SJCRH30 (cell line): ENCODE results near the gene RASGEF1C. TPM values are rescaled to one million over a fixed set of nuclear protein-coding genes. Genes with fewer than 3 reads are reported as not detected.

Source experiments
- DNase-seq, 2 experiments: peaks; one replicate each; pipeline ENCODE4 v3.0.0-alpha.2; 2015 to 2020
- H3K27ac ChIP-seq: fragments of 250-450 bp; sonication (Bioruptor Pico); 2 replicates; pipeline ENCODE4 v1.5.1; 2020; ENCODE audit warnings: mild to moderate bottlenecking, moderate library complexity
- H3K27me3 ChIP-seq: fragments of 250-450 bp; sonication (Bioruptor Pico); 2 replicates; pipeline ENCODE4 v1.5.1; 2020; ENCODE audit warnings: mild to moderate bottlenecking, moderate library complexity
- H3K36me3 ChIP-seq: fragments of 250-450 bp; sonication (Bioruptor Pico); 2 replicates; pipeline ENCODE4 v1.5.1; 2020; ENCODE audit warnings: mild to moderate bottlenecking, moderate library complexity
- H3K4me1 ChIP-seq: fragments of 250-450 bp; sonication (Bioruptor Pico); 2 replicates; pipeline ENCODE4 v1.5.1; 2020; ENCODE audit warnings: mild to moderate bottlenecking, moderate library complexity
- H3K4me3 ChIP-seq: fragments of 250-450 bp; sonication (Bioruptor Pico); 2 replicates; pipeline ENCODE4 v1.5.1; 2020; ENCODE audit warnings: mild to moderate bottlenecking, moderate library complexity
- H3K9me3 ChIP-seq: fragments of 250-450 bp; sonication (Bioruptor Pico); replicated peaks from 2 replicates; pipeline ENCODE4 v1.5.1; 2020; ENCODE audit warnings: mild to moderate bottlenecking, moderate library complexity
- total RNA-seq: library from RNA; depleted of rRNA; stranded (reverse); fragments of >200 nt; shearing (Covaris generic); gene quantifications from 2 replicates; pipeline ENCODE4 v1.2.3, GENCODE V29; 2014

Gene RASGEF1C
- total RNA-seq, 1 experiment from 2014 or later = not detected

DNA sequence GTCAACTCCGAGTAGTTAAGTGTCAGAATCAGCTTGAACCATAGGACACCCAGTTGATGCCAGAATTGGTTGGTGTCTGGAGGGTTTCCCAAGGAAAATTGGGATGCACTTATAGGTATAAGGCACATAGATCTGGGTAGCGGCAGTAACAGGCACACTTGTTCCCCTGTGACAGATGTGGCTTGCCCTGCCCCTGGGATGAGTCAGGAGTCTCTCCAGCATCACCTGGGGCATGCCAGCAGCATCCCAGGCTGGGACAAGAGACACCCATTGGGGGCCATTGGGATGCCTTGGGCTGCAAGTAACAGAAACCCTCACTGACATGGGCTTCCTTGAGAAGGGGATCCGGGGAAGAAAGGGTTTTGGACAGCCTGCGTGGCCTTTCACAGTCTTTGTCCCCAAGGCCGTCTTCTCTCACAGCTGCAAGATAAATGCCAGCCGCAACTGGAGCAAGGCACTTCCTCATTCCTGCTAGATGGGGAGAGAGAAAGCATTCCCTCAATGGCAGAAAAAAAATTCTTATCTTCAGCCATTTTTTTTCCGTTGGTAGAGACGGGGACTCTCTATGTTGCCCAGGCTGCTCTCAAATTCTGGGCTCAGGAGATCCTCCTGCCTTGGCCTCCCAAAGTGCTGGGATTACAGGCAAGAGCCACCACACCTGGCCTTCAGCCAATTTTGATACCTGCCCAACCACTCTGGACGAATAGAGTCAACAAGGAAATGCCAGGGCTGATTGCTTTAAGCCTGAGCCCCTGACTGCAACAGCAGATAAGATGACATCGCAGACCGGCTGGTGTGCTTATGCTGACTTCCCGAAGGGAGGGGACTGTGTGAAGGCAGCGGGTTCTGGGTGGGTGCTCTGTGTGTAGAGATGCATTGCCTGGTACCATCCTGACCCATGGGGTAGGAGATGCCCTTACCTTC, 124.1 kb downstream of the RASGEF1C start:
- H3K27ac ChIP-seq = no peak overlapping the region
- no peaks in the 10 kb centered on the region for H3K27me3 ChIP-seq
- H3K4me1 ChIP-seq = no peaks in the 10 kb centered on the region
- H3K36me3 ChIP-seq = no peaks in the 10 kb centered on the region
- H3K9me3 ChIP-seq = no peaks in the 10 kb centered on the region
- DNase-seq = no peak
- H3K4me3 ChIP-seq = no peak overlapping the region

DNA sequence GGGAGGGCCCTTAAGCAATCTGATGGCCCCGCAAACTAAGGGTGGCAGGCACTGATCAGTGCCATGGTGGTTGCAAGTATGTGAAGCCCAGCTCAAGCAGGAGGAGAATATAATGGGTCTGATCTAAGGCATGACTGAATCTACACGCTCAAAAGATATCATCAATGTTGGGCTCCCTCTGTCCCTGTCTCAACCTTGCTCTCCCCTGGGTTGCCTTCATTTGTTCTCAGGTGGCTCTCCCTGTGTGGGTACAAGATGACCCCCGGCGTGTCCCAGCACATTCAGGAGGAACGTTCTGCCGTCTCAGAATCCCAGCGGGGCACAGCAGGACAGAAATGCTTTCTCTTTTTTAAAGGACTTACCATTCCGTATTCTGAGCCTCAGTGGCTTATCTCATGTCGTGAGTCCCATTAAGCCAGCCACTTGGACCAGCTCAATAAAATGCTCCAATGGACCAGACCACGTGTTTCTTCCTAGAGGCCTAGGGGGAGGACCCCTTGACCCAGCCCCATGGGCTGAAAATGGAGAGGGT, 125.4 kb downstream of the RASGEF1C start:
- no peak for DNase-seq
- Histone ChIP-seq H3K9me3 (no peaks in the 10 kb centered on the region; the same call in 1 of the 2 replicates), H3K36me3 (no peaks in the 10 kb centered on the region), H3K27me3 (no peaks in the 10 kb centered on the region), H3K4me3 (no peak overlapping the region), H3K4me1 (no peaks in the 10 kb centered on the region), H3K27ac (no peak overlapping the region)

DNA sequence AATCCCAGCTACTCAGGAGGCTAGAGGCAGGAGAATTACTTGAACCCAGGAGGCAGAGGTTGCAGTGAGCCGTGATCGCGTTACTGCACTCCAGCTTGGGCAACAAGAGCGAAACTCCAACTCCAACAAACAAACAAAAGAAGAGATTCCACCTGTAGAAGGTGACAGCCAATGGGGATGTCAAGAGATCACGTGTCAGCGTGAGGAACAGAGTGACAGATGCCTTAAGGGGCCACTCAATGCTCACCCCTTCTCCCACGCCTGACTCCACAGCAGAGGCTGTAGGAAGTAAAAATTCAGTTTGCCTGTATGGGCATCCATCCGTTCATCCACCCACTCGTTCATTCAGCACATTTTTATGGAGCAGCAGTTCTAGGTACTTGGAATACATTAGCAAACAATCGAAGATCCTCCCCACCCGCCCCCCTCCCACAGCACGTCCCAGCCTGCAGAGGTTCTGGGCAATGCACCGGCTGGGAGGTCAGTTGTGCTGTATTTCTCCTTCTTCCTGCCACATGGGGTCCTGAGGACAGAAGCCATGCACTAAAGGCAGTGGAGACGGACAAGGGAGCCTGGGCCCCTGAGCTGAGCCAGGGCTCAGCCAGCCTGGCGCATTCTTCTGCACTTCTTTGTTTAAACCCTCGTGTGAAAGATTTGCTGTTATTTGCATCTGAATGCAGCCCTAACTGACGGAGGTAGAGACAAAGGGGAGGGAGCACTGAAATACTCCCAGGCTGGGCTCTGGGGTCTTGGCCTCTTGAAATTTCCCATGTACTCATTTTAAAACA, 126.2 kb downstream of the RASGEF1C start:
- no peak for DNase-seq

DNA sequence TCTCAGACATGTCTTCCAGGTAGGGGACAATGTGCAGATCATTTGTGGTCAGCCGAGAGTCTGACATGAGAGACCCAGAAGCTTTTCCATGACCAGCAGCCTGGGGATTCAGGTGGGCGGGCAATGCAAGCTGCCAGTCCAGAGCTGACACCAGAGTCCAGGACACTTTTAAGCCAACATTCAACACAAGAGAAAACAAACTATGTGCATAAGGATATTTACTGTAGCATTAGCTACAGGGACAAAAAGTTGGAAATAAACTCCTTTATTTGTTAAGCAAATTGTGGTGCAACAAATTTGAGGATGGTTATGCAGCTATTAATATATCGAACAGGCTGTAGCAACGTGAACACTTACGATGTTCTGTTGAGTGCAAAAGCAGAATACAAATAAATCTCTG, 127.5 kb downstream of the RASGEF1C start:
- no peaks in the 10 kb centered on the region for H3K36me3 ChIP-seq
- H3K27ac ChIP-seq = no peak overlapping the region
- no peaks in the 10 kb centered on the region; the same call in 1 of the 2 replicates for H3K9me3 ChIP-seq
- no peak overlapping the region for H3K4me3 ChIP-seq
- H3K4me1 ChIP-seq = no peaks in the 10 kb centered on the region
- no peak for DNase-seq
- no peaks in the 10 kb centered on the region for H3K27me3 ChIP-seq

More for the DNA sequence above, 126.2 kb downstream of the RASGEF1C start:
- H3K9me3 ChIP-seq = no peaks in the 10 kb centered on the region; the same call in 1 of the 2 replicates
- H3K27me3 ChIP-seq = no peaks in the 10 kb centered on the region
- H3K4me1 ChIP-seq = no peaks in the 10 kb centered on the region
- no peaks in the 10 kb centered on the region for H3K36me3 ChIP-seq
- no peak overlapping the region for H3K27ac ChIP-seq
- H3K4me3 ChIP-seq = no peak overlapping the region

DNA sequence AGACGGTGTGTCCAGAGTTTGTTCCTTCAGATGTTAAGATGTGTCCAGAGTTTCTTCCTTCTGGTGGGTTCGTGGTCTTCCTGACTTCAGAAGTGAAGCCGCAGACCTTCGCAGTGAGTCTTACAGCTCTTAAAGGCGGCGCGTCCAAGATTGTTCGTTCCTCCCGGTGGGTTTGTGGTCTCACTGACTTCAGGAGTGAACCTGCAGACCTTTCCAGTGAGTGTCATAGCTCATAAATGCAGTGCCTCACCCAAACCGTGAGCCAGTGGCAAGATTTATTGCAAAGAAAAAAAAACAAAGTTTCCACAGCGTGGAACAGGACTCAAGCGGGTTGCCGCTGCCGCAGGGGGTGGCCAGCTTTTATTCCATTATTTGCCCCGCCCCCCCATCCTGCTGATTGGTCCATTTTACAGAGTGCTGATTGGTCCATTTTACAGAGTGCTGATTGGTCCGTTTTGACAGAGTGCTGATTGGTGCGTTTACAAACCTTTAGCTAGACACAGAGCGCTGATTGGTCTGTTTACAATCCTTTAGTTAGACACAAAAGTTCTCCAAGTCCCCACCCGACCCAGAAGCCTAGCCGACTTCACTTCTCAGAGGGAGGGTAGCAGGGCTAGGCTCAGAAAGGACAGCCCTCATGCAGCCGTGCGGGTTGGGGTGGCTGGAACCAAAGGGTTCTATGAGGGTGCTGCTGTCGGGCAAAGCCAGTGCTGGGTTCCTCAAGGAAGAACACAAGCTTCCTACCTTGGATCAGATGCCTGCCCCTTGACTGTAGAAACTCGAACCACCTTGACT, 128.3 kb downstream of the RASGEF1C start:
- H3K27ac ChIP-seq = no peak overlapping the region
- no peaks in the 10 kb centered on the region for H3K4me1 ChIP-seq
- H3K27me3 ChIP-seq = no peaks in the 10 kb centered on the region
- H3K4me3 ChIP-seq = no peak overlapping the region
- no peaks in the 10 kb centered on the region for H3K36me3 ChIP-seq
- no peaks in the 10 kb centered on the region; the same call in 1 of the 2 replicates for H3K9me3 ChIP-seq
- DNase-seq = no peak

DNA sequence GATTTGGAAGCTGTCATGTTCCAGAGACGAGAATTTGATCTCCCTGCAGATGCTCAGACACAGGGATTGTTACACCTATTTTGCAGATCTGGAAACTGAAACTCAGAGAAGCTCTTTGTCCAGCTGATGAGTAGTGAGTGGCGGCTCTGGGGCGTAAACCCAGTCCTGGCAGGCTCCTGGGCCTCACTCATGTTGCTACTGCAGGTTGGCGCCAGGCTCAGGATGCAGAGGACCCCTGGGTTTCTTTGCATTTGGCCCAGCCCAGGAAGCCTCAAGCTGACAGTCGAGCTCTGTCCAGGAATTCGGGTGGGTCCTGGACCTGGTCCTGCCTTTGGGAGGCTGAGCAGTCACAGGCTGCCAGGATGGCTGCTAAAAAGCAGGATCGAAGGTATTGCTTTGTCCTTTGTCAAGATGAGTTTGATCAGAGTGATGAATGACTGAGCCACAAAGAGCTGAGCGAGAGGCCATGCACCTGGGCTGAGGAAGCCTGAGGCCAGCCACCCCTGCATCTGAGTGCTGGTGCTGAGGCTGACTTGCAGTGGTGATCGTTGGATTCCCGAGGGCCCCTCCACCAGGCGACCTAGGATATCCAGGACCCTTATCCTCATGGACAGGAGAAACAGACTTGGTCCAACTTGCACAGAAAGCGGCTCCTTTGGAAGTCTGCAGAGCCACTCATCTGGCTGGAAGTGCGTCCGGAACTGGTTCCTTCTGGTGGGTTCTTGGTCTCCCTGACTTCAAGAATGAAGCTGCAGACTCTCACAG, 129.1 kb downstream of the RASGEF1C start:
- H3K36me3 ChIP-seq = no peaks in the 10 kb centered on the region
- DNase-seq = no peak
- H3K9me3 ChIP-seq = no peaks in the 10 kb centered on the region; the same call in 1 of the 2 replicates
- H3K27me3 ChIP-seq = no peaks in the 10 kb centered on the region
- H3K27ac ChIP-seq = no peak overlapping the region
- no peaks in the 10 kb centered on the region for H3K4me1 ChIP-seq
- no peak overlapping the region for H3K4me3 ChIP-seq

DNA sequence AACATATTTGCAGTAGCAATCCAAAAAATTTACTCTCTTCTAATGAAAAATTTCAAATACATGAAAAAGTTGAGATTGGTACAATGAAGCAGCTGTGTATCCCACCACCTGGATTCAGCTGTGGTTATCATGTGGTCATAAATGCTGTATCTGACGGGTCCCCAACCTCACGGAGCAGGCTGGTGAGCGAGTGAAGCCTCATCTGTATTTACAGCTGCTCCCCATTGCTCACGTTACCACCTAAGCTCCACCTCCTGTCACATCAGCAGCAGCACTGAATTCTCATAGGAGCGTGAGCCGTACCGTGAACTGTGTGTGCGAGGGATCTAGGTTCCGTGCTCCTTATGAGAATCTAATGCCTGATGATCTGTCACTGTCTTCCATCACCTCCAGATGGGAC, 130.7 kb downstream of the RASGEF1C start:
- Histone ChIP-seq H3K27ac (no peak overlapping the region), H3K27me3 (no peaks in the 10 kb centered on the region), H3K9me3 (no peaks in the 10 kb centered on the region; the same call in 1 of the 2 replicates), H3K4me1 (no peaks in the 10 kb centered on the region), H3K4me3 (no peak overlapping the region), H3K36me3 (no peaks in the 10 kb centered on the region)
- peak; percentile 24 to 38 for DNase-seq

DNA sequence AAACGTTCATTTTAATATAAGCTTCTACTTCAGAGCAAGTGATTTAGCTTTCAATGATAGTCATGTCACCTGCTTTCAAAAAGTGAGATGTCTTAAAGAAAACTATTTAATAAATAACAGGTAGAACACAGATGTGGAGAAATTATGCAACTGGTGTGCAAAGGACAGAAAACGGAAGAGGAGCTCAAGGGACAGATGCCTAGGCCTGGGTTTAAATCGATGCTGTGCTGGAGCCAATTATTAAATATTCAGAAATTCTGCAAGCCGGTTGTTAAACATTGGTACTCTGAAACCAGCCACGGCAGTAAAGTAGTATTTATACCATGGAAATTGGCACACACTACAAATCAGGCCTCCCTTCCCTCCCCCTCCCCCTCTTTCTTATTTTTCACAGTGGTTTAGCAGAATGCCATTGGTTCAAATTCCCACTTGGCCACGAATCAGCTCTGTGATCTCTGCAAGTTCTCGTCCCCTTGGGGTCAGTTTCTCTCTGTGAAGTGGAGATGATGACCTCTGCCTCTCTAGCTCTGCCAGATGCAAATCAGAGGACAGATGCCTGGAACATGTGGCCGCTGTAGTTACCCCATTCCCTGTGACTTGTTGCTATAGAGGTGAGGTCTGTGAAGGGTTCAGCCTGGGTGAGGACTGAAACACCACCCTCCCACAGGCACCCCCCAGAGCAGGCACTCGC, 131.3 kb downstream of the RASGEF1C start:
- no peaks in the 10 kb centered on the region for H3K36me3 ChIP-seq
- no peaks in the 10 kb centered on the region for H3K27me3 ChIP-seq
- H3K4me3 ChIP-seq = no peak overlapping the region
- no peaks in the 10 kb centered on the region for H3K4me1 ChIP-seq
- peaks cover under 1% of the 10 kb centered on the region for H3K9me3 ChIP-seq
- no peak overlapping the region for H3K27ac ChIP-seq
- no peak for DNase-seq

DNA sequence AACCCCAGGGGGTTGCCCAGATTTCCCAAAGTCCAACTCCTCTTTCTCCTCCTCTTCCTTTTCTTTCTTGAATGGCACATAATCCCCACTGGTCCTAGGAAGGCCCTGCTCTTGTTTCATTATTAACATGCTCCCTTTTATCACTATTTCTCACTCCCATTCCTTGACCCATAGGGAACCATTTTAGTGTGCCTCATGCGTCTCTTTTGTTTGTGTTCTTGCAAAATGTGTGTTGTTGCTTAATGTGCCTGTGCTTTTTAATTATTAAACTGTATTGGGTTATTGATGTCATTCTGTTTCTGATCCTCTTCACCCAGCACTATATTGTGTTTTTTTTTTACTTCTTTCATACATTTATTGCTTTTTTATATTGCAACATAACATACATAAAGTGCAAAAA, 133.3 kb downstream of the RASGEF1C start:
- Histone ChIP-seq H3K36me3 (no peaks in the 10 kb centered on the region), H3K27ac (no peak overlapping the region), H3K27me3 (no peaks in the 10 kb centered on the region), H3K4me3 (no peak overlapping the region), H3K9me3 (peaks cover 6% of the 10 kb centered on the region), H3K4me1 (no peaks in the 10 kb centered on the region; the same call in 1 of the 2 replicates)
- no peak for DNase-seq

DNA sequence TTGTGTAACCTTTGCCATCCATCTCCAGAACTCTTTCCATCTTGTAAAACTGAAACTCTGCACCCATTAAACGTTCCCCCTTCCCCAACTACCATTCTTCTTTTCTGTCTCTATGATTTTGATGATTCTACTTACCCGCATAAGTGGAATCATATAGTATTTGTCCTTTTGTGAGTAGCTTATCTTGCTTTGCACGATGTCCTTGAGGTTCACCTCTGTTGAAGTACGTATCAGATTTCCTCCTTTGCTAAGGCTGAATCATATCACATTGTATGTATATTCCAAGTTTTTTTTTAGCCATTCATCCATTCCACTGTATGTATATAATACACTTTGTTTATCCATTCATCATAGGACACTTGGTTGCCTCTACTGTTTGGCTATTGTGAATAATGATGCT, 134.5 kb downstream of the RASGEF1C start:
- peaks cover 9% of the 10 kb centered on the region; the same call in 1 of the 2 replicates for H3K4me1 ChIP-seq
- DNase-seq = no peak
- no peak overlapping the region for H3K4me3 ChIP-seq
- H3K36me3 ChIP-seq = no peaks in the 10 kb centered on the region
- peaks cover 6% of the 10 kb centered on the region for H3K9me3 ChIP-seq
- no peak overlapping the region for H3K27ac ChIP-seq
- H3K27me3 ChIP-seq = no peaks in the 10 kb centered on the region

DNA sequence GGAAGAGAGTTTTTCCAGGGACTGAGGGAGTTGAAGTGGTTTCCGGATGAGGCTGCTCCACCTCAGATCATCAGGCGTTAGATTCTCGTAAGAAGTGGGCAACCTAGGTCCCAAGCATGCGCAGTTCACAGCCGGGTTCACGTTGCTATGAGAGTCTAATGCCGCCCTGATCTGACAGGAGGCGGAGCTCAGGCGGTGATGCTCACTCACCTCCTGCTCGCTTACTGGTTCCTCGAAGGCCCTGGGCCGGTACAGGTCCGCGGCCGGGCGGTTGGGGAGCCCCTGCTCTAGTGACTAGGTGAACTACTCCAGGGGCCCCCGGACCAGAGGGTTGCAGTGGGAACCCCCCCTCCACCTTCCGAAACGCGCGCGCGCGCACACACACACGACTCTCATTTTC, 136.5 kb downstream of the RASGEF1C start:
- DNase-seq = no peak
- H3K36me3 ChIP-seq = no peaks in the 10 kb centered on the region

DNA sequence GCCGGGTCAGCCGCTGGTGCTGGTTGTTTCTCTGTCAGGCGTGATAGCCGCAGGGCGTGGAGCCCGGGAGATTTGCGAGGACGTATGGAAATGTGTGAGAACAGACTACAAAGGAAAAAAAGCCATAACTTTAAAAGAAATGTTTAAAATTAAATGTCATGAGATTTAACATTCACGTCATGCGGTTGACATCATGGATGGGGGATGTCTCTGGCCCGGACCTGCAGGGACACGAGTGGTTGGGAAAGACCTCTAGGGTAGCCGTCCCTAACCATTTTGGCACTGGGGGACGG, 136.8 kb downstream of the RASGEF1C start:
- H3K36me3 ChIP-seq = no peaks in the 10 kb centered on the region
- peaks cover 11% of the 10 kb centered on the region; the same call in 1 of the 2 replicates for H3K4me1 ChIP-seq
- DNase-seq = no peak
- peaks cover 6% of the 10 kb centered on the region for H3K9me3 ChIP-seq
- H3K4me3 ChIP-seq = peak overlapping the region; percentile 95
- H3K27me3 ChIP-seq = no peaks in the 10 kb centered on the region
- H3K27ac ChIP-seq = no peak overlapping the region

More for the DNA sequence above, 136.5 kb downstream of the RASGEF1C start:
- H3K4me1 ChIP-seq = peaks cover 11% of the 10 kb centered on the region; the same call in 1 of the 2 replicates
- H3K27ac ChIP-seq = no peak overlapping the region
- H3K9me3 ChIP-seq = peaks cover 6% of the 10 kb centered on the region
- H3K4me3 ChIP-seq = no peak overlapping the region
- H3K27me3 ChIP-seq = no peaks in the 10 kb centered on the region

DNA sequence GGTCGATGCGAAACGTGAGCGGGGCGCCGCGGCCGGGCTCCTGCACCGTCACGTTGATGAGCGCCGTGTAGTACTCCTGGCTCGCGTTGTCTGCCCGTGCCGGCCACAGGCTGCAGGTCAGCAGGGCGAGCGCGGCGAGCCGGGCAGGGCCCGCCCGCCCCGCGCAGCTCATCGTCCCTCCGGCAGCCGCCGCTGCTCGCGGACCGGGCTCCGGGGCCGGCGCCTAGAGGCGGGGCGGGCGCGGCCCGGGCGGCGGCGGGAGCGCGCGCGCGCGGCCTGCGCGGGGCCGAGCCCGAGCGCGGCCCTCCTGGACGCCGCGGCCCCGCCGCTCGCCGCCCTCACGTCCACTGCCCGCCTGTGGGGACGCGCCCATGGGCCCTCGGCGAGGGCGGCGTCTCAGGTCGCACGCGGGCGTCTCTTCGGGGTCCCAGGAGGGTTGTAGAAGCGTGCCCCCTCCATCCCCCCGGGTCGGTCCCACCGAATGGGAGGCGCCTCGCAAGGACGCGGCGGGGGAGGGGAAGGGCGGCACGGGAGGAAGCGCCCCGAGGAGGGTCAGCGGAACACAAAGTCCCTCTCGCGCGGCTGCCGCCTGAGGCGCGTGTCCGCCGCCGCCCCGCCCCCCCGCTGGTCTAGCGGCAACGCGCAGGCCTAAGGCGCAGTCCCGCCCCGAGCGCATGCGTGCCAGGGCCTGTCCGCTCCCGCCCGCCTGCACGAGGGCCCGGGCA, 137.3 kb downstream of the RASGEF1C start, which contains the start of gene RNF130:
TSS of gene RNF130 (minus strand) at position 229 of the 725 bp plus-strand sequence. CDS start at position 172, 57 bp downstream.
- Histone ChIP-seq H3K27me3 (no peaks in the 10 kb centered on the region), H3K36me3 (no peaks in the 10 kb centered on the region), H3K4me3 (peak within 1 kb of the TSS; percentile 95), H3K27ac (peak within 1 kb of the TSS; percentile 83), H3K4me1 (peaks cover 11% of the 10 kb centered on the region; the same call in 1 of the 2 replicates), H3K9me3 (peaks cover 6% of the 10 kb centered on the region)
- DNase-seq = peak; percentile 89 to 93
